WTC11 (cell line): ENCODE results near the gene NUPR1.
"Not testable (repeated sequence)": the region's sequence is repeated elsewhere in the genome, so short reads cannot be mapped to it uniquely, and the experiment has no call there.

ENCODE experiments used
- CREB1 ChIP-seq: sonication (generic); formaldehyde crosslinking; IDR thresholded peaks from 2 replicates; pipeline ENCODE4 v1.8.0; 2023; ENCODE audit warnings: mild to moderate bottlenecking, missing genetic modification reagents
- E2F5 ChIP-seq: sonication (generic); formaldehyde crosslinking; IDR thresholded peaks from 2 replicates; pipeline ENCODE4 v1.8.1; 2022; ENCODE audit warnings: mild to moderate bottlenecking, moderate library complexity, missing genetic modification reagents
- NR3C1 ChIP-seq: sonication (generic); formaldehyde crosslinking; conservative IDR thresholded peaks from 2 replicates; pipeline ENCODE4 v1.8.1; 2023; ENCODE audit warnings: low read depth, mild to moderate bottlenecking, missing genetic modification reagents
- PREB ChIP-seq: sonication (generic); formaldehyde crosslinking; IDR thresholded peaks from 2 replicates; pipeline ENCODE4 v1.8.1; 2022; ENCODE audit warnings: mild to moderate bottlenecking, missing genetic modification reagents, moderate library complexity, borderline replicate concordance
- RORB ChIP-seq: fragments of 250-450 bp; sonication (Bioruptor Pico); IDR thresholded peaks from 2 replicates; pipeline ENCODE4 v1.9.0; 2021; ENCODE audit warnings: mild to moderate bottlenecking
- SP1 ChIP-seq: sonication (generic); formaldehyde crosslinking; conservative IDR thresholded peaks from 2 replicates; pipeline ENCODE4 v1.8.1; 2022; ENCODE audit warnings: missing genetic modification reagents
- ZNF232 ChIP-seq: sonication (generic); formaldehyde crosslinking; IDR thresholded peaks from 2 replicates; pipeline ENCODE4 v1.8.0; 2022; ENCODE audit warnings: mild to moderate bottlenecking, missing genetic modification reagents
- TF ChIP-seq, protein P1 (sequence below): sonication (generic); formaldehyde crosslinking; IDR thresholded peaks from 2 replicates; pipeline ENCODE4 v1.8.1; 2023; ENCODE audit warnings: mild to moderate bottlenecking, missing genetic modification reagents, moderate library complexity
- TF ChIP-seq, protein P2 (sequence below): fragments of 200-600 bp; IDR thresholded peaks from 2 replicates; pipeline ENCODE4 v1.8.0; 2022; ENCODE audit warnings: antibody characterized with exemption
- TF ChIP-seq, protein P3 (sequence below): sonication (generic); formaldehyde crosslinking; IDR thresholded peaks from 2 replicates; pipeline ENCODE4 v1.8.0; 2022; ENCODE audit warnings: mild to moderate bottlenecking, missing genetic modification reagents
- TF ChIP-seq, protein P4 (sequence below): sonication (generic); formaldehyde crosslinking; IDR thresholded peaks from 2 replicates; pipeline ENCODE4 v1.8.1; 2022; ENCODE audit warnings: low read depth, mild to moderate bottlenecking, moderate library complexity, missing genetic modification reagents, borderline replicate concordance
- TF ChIP-seq, protein P5 (sequence below): sonication (generic); formaldehyde crosslinking; IDR thresholded peaks from 2 replicates; pipeline ENCODE4 v1.8.0; 2023; ENCODE audit warnings: missing genetic modification reagents

- not testable (repeated sequence) for TF ChIP-seq RORB (CRISPR knock-in tag); ZNF232 (CRISPR knock-in tag); PREB (CRISPR knock-in tag); E2F5; SP1 (CRISPR knock-in tag); CREB1; NR3C1
- TF ChIP-seq, protein P1, sequence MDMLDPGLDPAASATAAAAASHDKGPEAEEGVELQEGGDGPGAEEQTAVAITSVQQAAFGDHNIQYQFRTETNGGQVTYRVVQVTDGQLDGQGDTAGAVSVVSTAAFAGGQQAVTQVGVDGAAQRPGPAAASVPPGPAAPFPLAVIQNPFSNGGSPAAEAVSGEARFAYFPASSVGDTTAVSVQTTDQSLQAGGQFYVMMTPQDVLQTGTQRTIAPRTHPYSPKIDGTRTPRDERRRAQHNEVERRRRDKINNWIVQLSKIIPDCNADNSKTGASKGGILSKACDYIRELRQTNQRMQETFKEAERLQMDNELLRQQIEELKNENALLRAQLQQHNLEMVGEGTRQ (CRISPR knock-in tag): not testable (repeated sequence)
- TF ChIP-seq, protein P2, sequence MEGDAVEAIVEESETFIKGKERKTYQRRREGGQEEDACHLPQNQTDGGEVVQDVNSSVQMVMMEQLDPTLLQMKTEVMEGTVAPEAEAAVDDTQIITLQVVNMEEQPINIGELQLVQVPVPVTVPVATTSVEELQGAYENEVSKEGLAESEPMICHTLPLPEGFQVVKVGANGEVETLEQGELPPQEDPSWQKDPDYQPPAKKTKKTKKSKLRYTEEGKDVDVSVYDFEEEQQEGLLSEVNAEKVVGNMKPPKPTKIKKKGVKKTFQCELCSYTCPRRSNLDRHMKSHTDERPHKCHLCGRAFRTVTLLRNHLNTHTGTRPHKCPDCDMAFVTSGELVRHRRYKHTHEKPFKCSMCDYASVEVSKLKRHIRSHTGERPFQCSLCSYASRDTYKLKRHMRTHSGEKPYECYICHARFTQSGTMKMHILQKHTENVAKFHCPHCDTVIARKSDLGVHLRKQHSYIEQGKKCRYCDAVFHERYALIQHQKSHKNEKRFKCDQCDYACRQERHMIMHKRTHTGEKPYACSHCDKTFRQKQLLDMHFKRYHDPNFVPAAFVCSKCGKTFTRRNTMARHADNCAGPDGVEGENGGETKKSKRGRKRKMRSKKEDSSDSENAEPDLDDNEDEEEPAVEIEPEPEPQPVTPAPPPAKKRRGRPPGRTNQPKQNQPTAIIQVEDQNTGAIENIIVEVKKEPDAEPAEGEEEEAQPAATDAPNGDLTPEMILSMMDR: not testable (repeated sequence)
- TF ChIP-seq, protein P3, sequence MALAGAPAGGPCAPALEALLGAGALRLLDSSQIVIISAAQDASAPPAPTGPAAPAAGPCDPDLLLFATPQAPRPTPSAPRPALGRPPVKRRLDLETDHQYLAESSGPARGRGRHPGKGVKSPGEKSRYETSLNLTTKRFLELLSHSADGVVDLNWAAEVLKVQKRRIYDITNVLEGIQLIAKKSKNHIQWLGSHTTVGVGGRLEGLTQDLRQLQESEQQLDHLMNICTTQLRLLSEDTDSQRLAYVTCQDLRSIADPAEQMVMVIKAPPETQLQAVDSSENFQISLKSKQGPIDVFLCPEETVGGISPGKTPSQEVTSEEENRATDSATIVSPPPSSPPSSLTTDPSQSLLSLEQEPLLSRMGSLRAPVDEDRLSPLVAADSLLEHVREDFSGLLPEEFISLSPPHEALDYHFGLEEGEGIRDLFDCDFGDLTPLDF (CRISPR knock-in tag): not testable (repeated sequence)
- TF ChIP-seq, protein P4, sequence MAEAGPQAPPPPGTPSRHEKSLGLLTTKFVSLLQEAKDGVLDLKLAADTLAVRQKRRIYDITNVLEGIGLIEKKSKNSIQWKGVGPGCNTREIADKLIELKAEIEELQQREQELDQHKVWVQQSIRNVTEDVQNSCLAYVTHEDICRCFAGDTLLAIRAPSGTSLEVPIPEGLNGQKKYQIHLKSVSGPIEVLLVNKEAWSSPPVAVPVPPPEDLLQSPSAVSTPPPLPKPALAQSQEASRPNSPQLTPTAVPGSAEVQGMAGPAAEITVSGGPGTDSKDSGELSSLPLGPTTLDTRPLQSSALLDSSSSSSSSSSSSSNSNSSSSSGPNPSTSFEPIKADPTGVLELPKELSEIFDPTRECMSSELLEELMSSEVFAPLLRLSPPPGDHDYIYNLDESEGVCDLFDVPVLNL (CRISPR knock-in tag): not testable (repeated sequence)
- TF ChIP-seq, protein P5, sequence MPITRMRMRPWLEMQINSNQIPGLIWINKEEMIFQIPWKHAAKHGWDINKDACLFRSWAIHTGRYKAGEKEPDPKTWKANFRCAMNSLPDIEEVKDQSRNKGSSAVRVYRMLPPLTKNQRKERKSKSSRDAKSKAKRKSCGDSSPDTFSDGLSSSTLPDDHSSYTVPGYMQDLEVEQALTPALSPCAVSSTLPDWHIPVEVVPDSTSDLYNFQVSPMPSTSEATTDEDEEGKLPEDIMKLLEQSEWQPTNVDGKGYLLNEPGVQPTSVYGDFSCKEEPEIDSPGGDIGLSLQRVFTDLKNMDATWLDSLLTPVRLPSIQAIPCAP: not testable (repeated sequence)
Measured at GRCh38 chr16:28527100-28527785, 11.5 kb downstream of the NUPR1 start.
